ENCODE measurements around the gene FRMD7. TPM values are rescaled to one million over a fixed set of nuclear protein-coding genes. Genes with fewer than 3 reads are reported as not detected.

FRMD7 gene
- total RNA-seq, 2 experiments from 2014 or later: not detected

- Mint-ChIP-seq H3K27ac (no peak overlapping the region), H3K36me3 (ENCODE audit: low read depth) (no peaks in the 10 kb centered on the region), H3K9me3 (no peaks in the 10 kb centered on the region), H3K4me3 (no peak overlapping the region), H3K27me3 (no peaks in the 10 kb centered on the region), H3K4me1 (ENCODE audit: low read depth) (no peaks in the 10 kb centered on the region)
- Histone ChIP-seq H3K4me1 (ENCODE audit: insufficient read depth, low read length) (no peaks in the 10 kb centered on the region), H3K27me3 (ENCODE audit: control insufficient read depth in 1 of 2, insufficient read depth in 2 of 2, low read length in 2 of 2) (no peaks in the 10 kb centered on the region), H3K27ac (ENCODE audit: low read depth in 1 of 2, low read length in 2 of 2) (no peak overlapping the region), H3K36me3 (ENCODE audit: insufficient read depth, low read length) (no peaks in the 10 kb centered on the region), H3K9me3 (ENCODE audit: control insufficient read depth in 1 of 2, insufficient read depth in 1 of 2, low read length in 2 of 2) (no peaks in the 10 kb centered on the region), H3K4me3 (ENCODE audit: low read length) (no peak overlapping the region)
- DNase-seq (no peak), ATAC-seq (ENCODE audit: poor library complexity) (no peak)
- ChIA-PET POLR2A (no interaction called here), CTCF (no interaction called here)
- TF ChIP-seq CTCF (IDR thresholded peaks at IDR 0.05): no peak
- intact Hi-C loops (cut with DNase I, micrococcal nuclease): no loop called here
Measured at GRCh38 chrX:132119821-132120515, 7.9 kb downstream of the FRMD7 start.

- no peaks in the 10 kb centered on the region for H3K36me3 Mint-ChIP-seq (ENCODE audit: low read depth)
- Histone ChIP-seq H3K36me3 (ENCODE audit: insufficient read depth, low read length) (no peaks in the 10 kb centered on the region), H3K27ac (ENCODE audit: low read depth in 1 of 2, low read length in 2 of 2) (no peak overlapping the region), H3K4me3 (ENCODE audit: low read length) (no peak overlapping the region), H3K9me3 (ENCODE audit: control insufficient read depth in 1 of 2, insufficient read depth in 1 of 2, low read length in 2 of 2) (no peaks in the 10 kb centered on the region), H3K27me3 (ENCODE audit: control insufficient read depth in 1 of 2, insufficient read depth in 2 of 2, low read length in 2 of 2) (no peaks in the 10 kb centered on the region), H3K4me1 (ENCODE audit: insufficient read depth, low read length) (no peaks in the 10 kb centered on the region)
- ATAC-seq (ENCODE audit: poor library complexity): no peak
- H3K9me3 Mint-ChIP-seq: no peaks in the 10 kb centered on the region
- H3K4me1 Mint-ChIP-seq (ENCODE audit: low read depth): no peaks in the 10 kb centered on the region
- intact Hi-C loops (cut with DNase I, micrococcal nuclease): no loop called here
- H3K27ac Mint-ChIP-seq: no peak overlapping the region
- ChIA-PET POLR2A (no interaction called here), CTCF (no interaction called here)
- no peaks in the 10 kb centered on the region for H3K27me3 Mint-ChIP-seq
- DNase-seq: no peak
- H3K4me3 Mint-ChIP-seq: no peak overlapping the region
- no peak for TF ChIP-seq CTCF (IDR thresholded peaks at IDR 0.05)
Measured at GRCh38 chrX:132119283-132119682, 8.5 kb downstream of the FRMD7 start.

GRCh38 chrX:132118358-132118757 is 9.5 kb downstream of the FRMD7 start:
- POLR2A ChIA-PET: no interaction called here
- Mint-ChIP-seq H3K9me3 (no peaks in the 10 kb centered on the region), H3K4me1 (ENCODE audit: low read depth) (no peaks in the 10 kb centered on the region), H3K27ac (no peak overlapping the region), H3K4me3 (no peak overlapping the region), H3K27me3 (no peaks in the 10 kb centered on the region), H3K36me3 (ENCODE audit: low read depth) (no peaks in the 10 kb centered on the region)
- Histone ChIP-seq H3K4me1 (ENCODE audit: insufficient read depth, low read length) (no peaks in the 10 kb centered on the region), H3K27ac (ENCODE audit: low read depth in 1 of 2, low read length in 2 of 2) (no peak overlapping the region), H3K27me3 (ENCODE audit: control insufficient read depth in 1 of 2, insufficient read depth in 2 of 2, low read length in 2 of 2) (no peaks in the 10 kb centered on the region), H3K4me3 (ENCODE audit: low read length) (no peak overlapping the region), H3K9me3 (ENCODE audit: control insufficient read depth in 1 of 2, insufficient read depth in 1 of 2, low read length in 2 of 2) (no peaks in the 10 kb centered on the region), H3K36me3 (ENCODE audit: insufficient read depth, low read length) (no peaks in the 10 kb centered on the region)
- TF ChIP-seq CTCF (IDR thresholded peaks at IDR 0.05): no peak
- CTCF ChIA-PET: no interaction called here
- intact Hi-C loops (cut with DNase I, micrococcal nuclease): no loop called here
- no peak for DNase-seq
- no peak for ATAC-seq (ENCODE audit: poor library complexity)
